GM12878 (cell line): ENCODE measurements around the gene SYMPK. TPM values are rescaled to one million over a fixed set of nuclear protein-coding genes. Genes with fewer than 3 reads are reported as not detected.

ENCODE experiments used
- CREB1 ChIP-seq: IDR thresholded peaks from 2 replicates; pipeline ENCODE4 v1.6.1; 2012; ENCODE audit warnings: low read depth, mild to moderate bottlenecking, inconsistent platforms
- DPF2 ChIP-seq: fragments of 450-650 bp; IDR thresholded peaks from 2 replicates; pipeline ENCODE4 v1.6.1; 2017; ENCODE audit warnings: mild to moderate bottlenecking
- EED ChIP-seq: sonication (generic); IDR thresholded peaks from 2 replicates; pipeline ENCODE4 v1.6.1; 2016; ENCODE audit warnings: antibody characterized with exemption, low read depth
- GATAD2B ChIP-seq: fragments of 450-650 bp; conservative IDR thresholded peaks from 2 replicates; pipeline ENCODE4 v1.6.1; 2017; ENCODE audit warnings: low read depth, mild to moderate bottlenecking, moderate library complexity
- HCFC1 ChIP-seq: fragments of 150-350 bp; IDR thresholded peaks from 2 replicates; pipeline ENCODE4 v1.6.1; 2014; ENCODE audit warnings: low read length
- IKZF2 ChIP-seq, 2 experiments: fragments of 450-650 bp; IDR thresholded peaks; 2 replicates each; pipeline ENCODE4 v1.6.1; 2017; ENCODE audit warnings: mild to moderate bottlenecking in 2 of 2, moderate library complexity in 2 of 2
- IRF4 ChIP-seq: IDR thresholded peaks from 2 replicates; pipeline ENCODE4 v1.6.1; 2011; ENCODE audit warnings: low read depth, low read length
- KAT2A ChIP-seq: conservative IDR thresholded peaks from 2 replicates; pipeline ENCODE4 v1.6.1; 2011; ENCODE audit warnings: low read depth, low read length; ENCODE audit not compliant: control insufficient read depth
- KLF5 ChIP-seq: fragments of 450-650 bp; IDR thresholded peaks from 2 replicates; pipeline ENCODE4 v1.6.1; 2014; ENCODE audit warnings: mild to moderate bottlenecking; ENCODE audit not compliant: partially characterized antibody
- NFYB ChIP-seq: IDR thresholded peaks from 2 replicates; pipeline ENCODE4 v1.6.1; 2011; ENCODE audit warnings: low read depth, mild to moderate bottlenecking, low read length, improper control_type of control experiment, moderate library complexity; ENCODE audit not compliant: insufficient read depth
- PAX8 ChIP-seq: fragments of 450-650 bp; IDR thresholded peaks from 2 replicates; pipeline ENCODE4 v1.6.1; 2017; ENCODE audit warnings: mild to moderate bottlenecking, moderate library complexity
- PBX3 ChIP-seq: IDR thresholded peaks from 2 replicates; pipeline ENCODE4 v1.6.1; 2011; ENCODE audit warnings: mild to moderate bottlenecking, low read depth, low read length, moderate library complexity; ENCODE audit not compliant: insufficient replicate concordance
- POLR2AphosphoS5 ChIP-seq: IDR thresholded peaks from 2 replicates; pipeline ENCODE4 v1.6.1; 2011; ENCODE audit warnings: mild to moderate bottlenecking, low read length, inconsistent platforms
- RAD51 ChIP-seq: fragments of 450-650 bp; IDR thresholded peaks from 2 replicates; pipeline ENCODE4 v1.6.1; 2016; ENCODE audit warnings: moderate library complexity, mild to moderate bottlenecking, inconsistent platforms
- SMAD1 ChIP-seq: fragments of 450-650 bp; IDR thresholded peaks from 2 replicates; pipeline ENCODE4 v1.6.1; 2018; ENCODE audit warnings: mild to moderate bottlenecking, low read depth; ENCODE audit not compliant: partially characterized antibody
- SUPT20H ChIP-seq: IDR thresholded peaks from 2 replicates; pipeline ENCODE4 v1.6.1; 2011; ENCODE audit warnings: low read depth, mild to moderate bottlenecking, low read length, moderate library complexity, borderline replicate concordance; ENCODE audit not compliant: control insufficient read depth
- YBX1 ChIP-seq: fragments of 450-650 bp; IDR thresholded peaks from 2 replicates; pipeline ENCODE4 v1.6.1; 2016; ENCODE audit warnings: antibody characterized with exemption
- ZNF274 ChIP-seq: IDR thresholded peaks from one replicate; pipeline ENCODE4 v1.8.0; 2011; ENCODE audit not compliant: insufficient read length, insufficient read depth
- polyA plus RNA-seq, 11 experiments: library from polyadenylated mRNA; depleted of rRNA in 4 of 11; unstranded in 6 of 11; stranded (reverse) in 5 of 11; fragments of >200 nt; fragmentation: Nextera tagmentation in 4 of 11; fragmentation: Illumina TruSeq in 1 of 11; extraction: Ambion mirVana in 4 of 11; extraction: Trizol in 1 of 11; gene quantifications; 1 replicate in 1 of 11; 2 replicates in 10 of 11; pipeline versions ENCODE4 v1.2.1 to v1.2.3, GENCODE V29; 2011 to 2016; ENCODE audit warnings: inconsistent platforms in 2 of 11, missing spikeins in 2 of 11, low read depth in 1 of 11
- total RNA-seq, 4 experiments: library from RNA; depleted of rRNA in 3 of 4; stranded (reverse); fragments of >200 nt in 3 of 4; fragmentation: Illumina TruSeq in 1 of 4; extraction: Trizol in 1 of 4; gene quantifications; 2 replicates each; pipeline versions ENCODE4 v1.2.1 to v1.2.3, GENCODE V29; 2013 to 2021
- TF ChIP-seq, protein P1 (sequence below): fragments of 150-350 bp; IDR thresholded peaks from 2 replicates; pipeline ENCODE4 v1.6.1; 2016; ENCODE audit warnings: low read depth, low read length
- TF ChIP-seq, protein P2 (sequence below): fragments of 450-650 bp; conservative IDR thresholded peaks from 2 replicates; pipeline ENCODE4 v1.6.1; 2017; ENCODE audit warnings: mild to moderate bottlenecking, moderate library complexity
- TF ChIP-seq, protein P3 (sequence below): fragments of 450-650 bp; IDR thresholded peaks from 2 replicates; pipeline ENCODE4 v1.6.1; 2017; ENCODE audit warnings: antibody characterized with exemption, mild to moderate bottlenecking, moderate library complexity

SYMPK gene
- total and polyA plus RNA-seq, 10 of the 15 experiments (the other 5 are each of a cell fraction or from before 2014, with no cell fraction given), result 0.49 to 109 (median 42.5) TPM

DNA sequence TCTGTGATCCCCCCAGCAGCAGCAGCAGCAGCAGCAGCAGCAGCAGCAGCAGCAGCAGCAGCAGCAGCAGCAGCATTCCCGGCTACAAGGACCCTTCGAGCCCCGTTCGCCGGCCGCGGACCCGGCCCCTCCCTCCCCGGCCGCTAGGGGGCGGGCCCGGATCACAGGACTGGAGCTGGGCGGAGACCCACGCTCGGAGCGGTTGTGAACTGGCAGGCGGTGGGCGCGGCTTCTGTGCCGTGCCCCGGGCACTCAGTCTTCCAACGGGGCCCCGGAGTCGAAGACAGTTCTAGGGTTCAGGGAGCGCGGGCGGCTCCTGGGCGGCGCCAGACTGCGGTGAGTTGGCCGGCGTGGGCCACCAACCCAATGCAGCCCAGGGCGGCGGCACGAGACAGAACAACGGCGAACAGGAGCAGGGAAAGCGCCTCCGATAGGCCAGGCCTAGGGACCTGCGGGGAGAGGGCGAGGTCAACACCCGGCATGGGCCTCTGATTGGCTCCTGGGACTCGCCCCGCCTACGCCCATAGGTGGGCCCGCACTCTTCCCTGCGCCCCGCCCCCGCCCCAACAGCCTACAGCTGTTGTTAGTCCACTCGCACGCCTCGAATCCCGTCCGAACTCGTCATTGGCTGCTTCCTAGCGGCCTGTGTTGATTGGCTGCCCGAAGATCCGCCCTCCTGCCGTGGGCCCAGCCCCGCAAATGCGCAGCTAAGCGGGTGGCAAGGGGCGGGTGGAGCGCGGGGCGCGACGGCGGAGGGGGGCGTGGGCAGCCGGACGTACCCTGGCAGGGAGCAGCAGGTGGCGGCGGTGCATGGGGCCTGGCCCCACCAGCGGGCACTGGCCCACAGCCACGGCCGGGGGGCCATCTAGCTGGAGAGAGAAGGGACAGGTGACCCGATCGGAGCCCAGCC is 92.5 kb downstream of the SYMPK start (continued):
- TF ChIP-seq, protein P1, sequence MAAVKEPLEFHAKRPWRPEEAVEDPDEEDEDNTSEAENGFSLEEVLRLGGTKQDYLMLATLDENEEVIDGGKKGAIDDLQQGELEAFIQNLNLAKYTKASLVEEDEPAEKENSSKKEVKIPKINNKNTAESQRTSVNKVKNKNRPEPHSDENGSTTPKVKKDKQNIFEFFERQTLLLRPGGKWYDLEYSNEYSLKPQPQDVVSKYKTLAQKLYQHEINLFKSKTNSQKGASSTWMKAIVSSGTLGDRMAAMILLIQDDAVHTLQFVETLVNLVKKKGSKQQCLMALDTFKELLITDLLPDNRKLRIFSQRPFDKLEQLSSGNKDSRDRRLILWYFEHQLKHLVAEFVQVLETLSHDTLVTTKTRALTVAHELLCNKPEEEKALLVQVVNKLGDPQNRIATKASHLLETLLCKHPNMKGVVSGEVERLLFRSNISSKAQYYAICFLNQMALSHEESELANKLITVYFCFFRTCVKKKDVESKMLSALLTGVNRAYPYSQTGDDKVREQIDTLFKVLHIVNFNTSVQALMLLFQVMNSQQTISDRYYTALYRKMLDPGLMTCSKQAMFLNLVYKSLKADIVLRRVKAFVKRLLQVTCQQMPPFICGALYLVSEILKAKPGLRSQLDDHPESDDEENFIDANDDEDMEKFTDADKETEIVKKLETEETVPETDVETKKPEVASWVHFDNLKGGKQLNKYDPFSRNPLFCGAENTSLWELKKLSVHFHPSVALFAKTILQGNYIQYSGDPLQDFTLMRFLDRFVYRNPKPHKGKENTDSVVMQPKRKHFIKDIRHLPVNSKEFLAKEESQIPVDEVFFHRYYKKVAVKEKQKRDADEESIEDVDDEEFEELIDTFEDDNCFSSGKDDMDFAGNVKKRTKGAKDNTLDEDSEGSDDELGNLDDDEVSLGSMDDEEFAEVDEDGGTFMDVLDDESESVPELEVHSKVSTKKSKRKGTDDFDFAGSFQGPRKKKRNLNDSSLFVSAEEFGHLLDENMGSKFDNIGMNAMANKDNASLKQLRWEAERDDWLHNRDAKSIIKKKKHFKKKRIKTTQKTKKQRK, result no peak
- TF ChIP-seq SMAD1 (no peak), NFYB (peak; percentile 95), CREB1 (peak; percentile 70), IKZF2 (IDR thresholded peaks at IDR 0.05) (0 out of 4 replicates have a peak, but pooled peaks of 1 of the 2 experiments have one; percentile 0), IRF4 (no peak), PBX3 (peak; percentile 84), PAX8 (no peak), SUPT20H (no peak), KAT2A (no peak), HCFC1 (no peak), ZNF274 (no peak), EED (no peak), POLR2AphosphoS5 (0 out of 2 replicates have a peak, but pooled peaks have one; percentile 39), YBX1 (no peak), DPF2 (0 out of 2 replicates have a peak, but pooled peaks have one; percentile 43), RAD51 (no peak), GATAD2B (peak; percentile 27), KLF5 (no peak)
- TF ChIP-seq, protein P2, sequence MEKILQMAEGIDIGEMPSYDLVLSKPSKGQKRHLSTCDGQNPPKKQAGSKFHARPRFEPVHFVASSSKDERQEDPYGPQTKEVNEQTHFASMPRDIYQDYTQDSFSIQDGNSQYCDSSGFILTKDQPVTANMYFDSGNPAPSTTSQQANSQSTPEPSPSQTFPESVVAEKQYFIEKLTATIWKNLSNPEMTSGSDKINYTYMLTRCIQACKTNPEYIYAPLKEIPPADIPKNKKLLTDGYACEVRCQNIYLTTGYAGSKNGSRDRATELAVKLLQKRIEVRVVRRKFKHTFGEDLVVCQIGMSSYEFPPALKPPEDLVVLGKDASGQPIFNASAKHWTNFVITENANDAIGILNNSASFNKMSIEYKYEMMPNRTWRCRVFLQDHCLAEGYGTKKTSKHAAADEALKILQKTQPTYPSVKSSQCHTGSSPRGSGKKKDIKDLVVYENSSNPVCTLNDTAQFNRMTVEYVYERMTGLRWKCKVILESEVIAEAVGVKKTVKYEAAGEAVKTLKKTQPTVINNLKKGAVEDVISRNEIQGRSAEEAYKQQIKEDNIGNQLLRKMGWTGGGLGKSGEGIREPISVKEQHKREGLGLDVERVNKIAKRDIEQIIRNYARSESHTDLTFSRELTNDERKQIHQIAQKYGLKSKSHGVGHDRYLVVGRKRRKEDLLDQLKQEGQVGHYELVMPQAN, result no peak; the same call in 1 of the 2 replicates
- TF ChIP-seq, protein P3, sequence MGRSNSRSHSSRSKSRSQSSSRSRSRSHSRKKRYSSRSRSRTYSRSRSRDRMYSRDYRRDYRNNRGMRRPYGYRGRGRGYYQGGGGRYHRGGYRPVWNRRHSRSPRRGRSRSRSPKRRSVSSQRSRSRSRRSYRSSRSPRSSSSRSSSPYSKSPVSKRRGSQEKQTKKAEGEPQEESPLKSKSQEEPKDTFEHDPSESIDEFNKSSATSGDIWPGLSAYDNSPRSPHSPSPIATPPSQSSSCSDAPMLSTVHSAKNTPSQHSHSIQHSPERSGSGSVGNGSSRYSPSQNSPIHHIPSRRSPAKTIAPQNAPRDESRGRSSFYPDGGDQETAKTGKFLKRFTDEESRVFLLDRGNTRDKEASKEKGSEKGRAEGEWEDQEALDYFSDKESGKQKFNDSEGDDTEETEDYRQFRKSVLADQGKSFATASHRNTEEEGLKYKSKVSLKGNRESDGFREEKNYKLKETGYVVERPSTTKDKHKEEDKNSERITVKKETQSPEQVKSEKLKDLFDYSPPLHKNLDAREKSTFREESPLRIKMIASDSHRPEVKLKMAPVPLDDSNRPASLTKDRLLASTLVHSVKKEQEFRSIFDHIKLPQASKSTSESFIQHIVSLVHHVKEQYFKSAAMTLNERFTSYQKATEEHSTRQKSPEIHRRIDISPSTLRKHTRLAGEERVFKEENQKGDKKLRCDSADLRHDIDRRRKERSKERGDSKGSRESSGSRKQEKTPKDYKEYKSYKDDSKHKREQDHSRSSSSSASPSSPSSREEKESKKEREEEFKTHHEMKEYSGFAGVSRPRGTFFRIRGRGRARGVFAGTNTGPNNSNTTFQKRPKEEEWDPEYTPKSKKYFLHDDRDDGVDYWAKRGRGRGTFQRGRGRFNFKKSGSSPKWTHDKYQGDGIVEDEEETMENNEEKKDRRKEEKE, result no peak
